ENCODE data around the gene R3HDM2. TPM values are rescaled to one million over a fixed set of nuclear protein-coding genes. Genes with fewer than 3 reads are reported as not detected.

Gene R3HDM2
- total RNA-seq, 1 donor from 2014 or later = 57.3 TPM

DNA sequence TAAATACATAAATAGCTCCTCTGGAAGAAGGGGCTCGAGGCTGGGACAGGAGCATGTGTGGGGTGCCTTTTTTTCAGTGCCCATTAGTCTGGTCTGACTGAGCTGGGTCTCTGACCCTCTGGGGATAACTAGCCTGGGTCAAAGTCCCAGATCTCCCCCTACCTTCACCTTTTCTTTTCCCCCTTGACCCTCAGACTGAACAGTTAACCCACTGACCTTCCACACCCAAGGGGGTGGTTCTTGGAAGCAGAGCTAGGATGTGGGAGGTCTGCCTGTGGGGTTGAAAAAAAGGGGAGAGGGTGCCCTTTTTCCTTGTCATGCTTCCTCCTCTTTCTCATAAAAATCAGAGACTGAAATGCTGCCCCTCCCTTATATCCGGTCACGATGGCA, 27.8 kb upstream of the R3HDM2 start:
- Mint-ChIP-seq H3K9me3 (no peaks in the 10 kb centered on the region), H3K4me1 (peaks cover 41% of the 10 kb centered on the region), H3K27me3 (ENCODE audit: low read depth) (peaks cover 58% of the 10 kb centered on the region), H3K4me3 (peak overlapping the region; percentile 95), H3K27ac (ENCODE audit: unreplicated experiment) (peak overlapping the region; percentile 94), H3K36me3 (ENCODE audit: low read depth) (no peaks in the 10 kb centered on the region)
- DNase-seq (ENCODE audit: low read depth, low spot score) = no peak
- TF ChIP-seq CTCF (conservative IDR thresholded peaks at IDR 0.05) = no peak

GRCh38 chr12:57456737-57457490, 26.1 kb upstream of the R3HDM2 start:
- Mint-ChIP-seq H3K4me3 (peak overlapping the region; percentile 77), H3K9me3 (no peaks in the 10 kb centered on the region), H3K36me3 (ENCODE audit: low read depth) (no peaks in the 10 kb centered on the region), H3K27me3 (ENCODE audit: low read depth) (peaks cover 47% of the 10 kb centered on the region), H3K27ac (ENCODE audit: unreplicated experiment) (no peak overlapping the region), H3K4me1 (peaks cover 37% of the 10 kb centered on the region)
- no peak for TF ChIP-seq CTCF (conservative IDR thresholded peaks at IDR 0.05)
- no peak for DNase-seq (ENCODE audit: low read depth, low spot score)

- peaks cover 32% of the 10 kb centered on the region for H3K4me1 Mint-ChIP-seq
- peak; percentile 64 for TF ChIP-seq CTCF (conservative IDR thresholded peaks at IDR 0.05)
- H3K36me3 Mint-ChIP-seq (ENCODE audit: low read depth) = no peaks in the 10 kb centered on the region
- no peak overlapping the region for H3K27ac Mint-ChIP-seq (ENCODE audit: unreplicated experiment)
- H3K4me3 Mint-ChIP-seq = peak overlapping the region; percentile 77
- peaks cover 41% of the 10 kb centered on the region for H3K27me3 Mint-ChIP-seq (ENCODE audit: low read depth)
- H3K9me3 Mint-ChIP-seq = no peaks in the 10 kb centered on the region
- peak; percentile 39 for DNase-seq (ENCODE audit: low read depth, low spot score)
Observed at GRCh38 chr12:57456145-57456700, 25.4 kb upstream of the R3HDM2 start.

GRCh38 chr12:57455374-57456144, 24.7 kb upstream of the R3HDM2 start:
- no peaks in the 10 kb centered on the region for H3K9me3 Mint-ChIP-seq
- H3K27ac Mint-ChIP-seq (ENCODE audit: unreplicated experiment) = peak overlapping the region; percentile 87
- H3K4me1 Mint-ChIP-seq = peaks cover 27% of the 10 kb centered on the region
- H3K27me3 Mint-ChIP-seq (ENCODE audit: low read depth) = peaks cover 34% of the 10 kb centered on the region
- DNase-seq (ENCODE audit: low read depth, low spot score) = no peak
- H3K36me3 Mint-ChIP-seq (ENCODE audit: low read depth) = no peaks in the 10 kb centered on the region
- no peak overlapping the region for H3K4me3 Mint-ChIP-seq
- no peak for TF ChIP-seq CTCF (conservative IDR thresholded peaks at IDR 0.05)

- Mint-ChIP-seq H3K9me3 (no peaks in the 10 kb centered on the region), H3K4me3 (peak within 1 kb of the TSS; percentile 77), H3K36me3 (ENCODE audit: low read depth) (no peaks in the 10 kb centered on the region), H3K27ac (ENCODE audit: unreplicated experiment) (peak within 1 kb of the TSS; percentile 87), H3K27me3 (ENCODE audit: low read depth) (peaks cover 28% of the 10 kb centered on the region), H3K4me1 (peaks cover 22% of the 10 kb centered on the region)
- no peak for TF ChIP-seq CTCF (conservative IDR thresholded peaks at IDR 0.05)
- DNase-seq (ENCODE audit: low read depth, low spot score) = no peak
Observed at GRCh38 chr12:57454566-57455373, 23.9 kb upstream of the R3HDM2 start, which contains the start of gene INHBE. Gene INHBE, plus strand, starts transcription at chr12:57455307. Its CDS starts 230 bp downstream, at chr12:57455537.
